Lower lobe of right lung (tissue), 2 donors: ENCODE data around the gene CPNE6. TPM values are rescaled to one million over a fixed set of nuclear protein-coding genes. Genes with fewer than 3 reads are reported as not detected.

Source experiments
- ATAC-seq, 2 donors: fragments of 200-7000 bp; cut with Tn5 transposase; one replicate each; pipeline ENCODE4 v1.9.1; 2020 to 2022; ENCODE audit warnings: mild to moderate bottlenecking in 2 of 2, moderate library complexity in 2 of 2
- DNase-seq: peaks from one replicate; pipeline ENCODE4 v3.0.0-alpha.2; 2020
- H3K27ac ChIP-seq: fragments of 200-600 bp; one replicate; pipeline ENCODE4 v1.8.0; 2022
- H3K27me3 ChIP-seq: fragments of 200-600 bp; one replicate; pipeline ENCODE4 v1.8.0; 2022; ENCODE audit warnings: low read depth
- H3K36me3 ChIP-seq: fragments of 200-600 bp; one replicate; pipeline ENCODE4 v1.8.0; 2022; ENCODE audit warnings: mild to moderate bottlenecking
- H3K4me1 ChIP-seq: fragments of 200-600 bp; one replicate; pipeline ENCODE4 v1.8.0; 2022
- H3K4me3 ChIP-seq: fragments of 200-600 bp; one replicate; pipeline ENCODE4 v1.8.0; 2022; ENCODE audit warnings: mild to moderate bottlenecking
- H3K9me3 ChIP-seq: fragments of 200-600 bp; one replicate; pipeline ENCODE4 v1.8.0; 2022
- intact Hi-C: fragments of 100-400 bp; cut with DNase I; formaldehyde crosslinking; loops from one replicate; pipeline ENCODE4 v1.11.0; 2022
- total RNA-seq: library from RNA; stranded (reverse); fragmentation: NEBNext Ultra II Directional; extraction: Animal tissue kit (Norgen Biotek cat#: 25700); gene quantifications from one replicate; pipeline ENCODE4 v1.2.1, GENCODE V29; 2021
- TF ChIP-seq, protein P1 (sequence below): fragments of 200-600 bp; IDR thresholded peaks from one replicate; pipeline ENCODE4 v1.8.0; 2022; ENCODE audit warnings: antibody characterized with exemption, mild to moderate bottlenecking
- donor health status: DM: no; HTN: yes; CAD: no; lungs with severe emphysema.

The CPNE6 gene
- total RNA-seq, 1 donor from 2014 or later: not detected

GRCh38 chr14:24094841-24095270 is 23.5 kb downstream of the CPNE6 start:
- TF ChIP-seq, protein P1, sequence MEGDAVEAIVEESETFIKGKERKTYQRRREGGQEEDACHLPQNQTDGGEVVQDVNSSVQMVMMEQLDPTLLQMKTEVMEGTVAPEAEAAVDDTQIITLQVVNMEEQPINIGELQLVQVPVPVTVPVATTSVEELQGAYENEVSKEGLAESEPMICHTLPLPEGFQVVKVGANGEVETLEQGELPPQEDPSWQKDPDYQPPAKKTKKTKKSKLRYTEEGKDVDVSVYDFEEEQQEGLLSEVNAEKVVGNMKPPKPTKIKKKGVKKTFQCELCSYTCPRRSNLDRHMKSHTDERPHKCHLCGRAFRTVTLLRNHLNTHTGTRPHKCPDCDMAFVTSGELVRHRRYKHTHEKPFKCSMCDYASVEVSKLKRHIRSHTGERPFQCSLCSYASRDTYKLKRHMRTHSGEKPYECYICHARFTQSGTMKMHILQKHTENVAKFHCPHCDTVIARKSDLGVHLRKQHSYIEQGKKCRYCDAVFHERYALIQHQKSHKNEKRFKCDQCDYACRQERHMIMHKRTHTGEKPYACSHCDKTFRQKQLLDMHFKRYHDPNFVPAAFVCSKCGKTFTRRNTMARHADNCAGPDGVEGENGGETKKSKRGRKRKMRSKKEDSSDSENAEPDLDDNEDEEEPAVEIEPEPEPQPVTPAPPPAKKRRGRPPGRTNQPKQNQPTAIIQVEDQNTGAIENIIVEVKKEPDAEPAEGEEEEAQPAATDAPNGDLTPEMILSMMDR: no peak
- Histone ChIP-seq H3K27ac (peak overlapping the region; percentile 98), H3K9me3 (no peaks in the 10 kb centered on the region), H3K36me3 (peaks cover 22% of the 10 kb centered on the region), H3K27me3 (no peaks in the 10 kb centered on the region), H3K4me3 (peak overlapping the region; percentile 94), H3K4me1 (peaks cover 31% of the 10 kb centered on the region)
- no peak for DNase-seq
- intact Hi-C loops: no loop called here
- peak in 1 of 2 donors; percentile 15 for ATAC-seq

- intact Hi-C loops: no loop called here
- TF ChIP-seq, protein P1: no peak
- Histone ChIP-seq H3K27ac (peak overlapping the region; percentile 98), H3K27me3 (no peaks in the 10 kb centered on the region), H3K4me1 (peaks cover 31% of the 10 kb centered on the region), H3K9me3 (no peaks in the 10 kb centered on the region), H3K36me3 (peaks cover 28% of the 10 kb centered on the region), H3K4me3 (peak overlapping the region; percentile 94)
- DNase-seq (peak; percentile 82), ATAC-seq (peak; percentile 7 to 25)
Observed at GRCh38 chr14:24095271-24096068, 24.1 kb downstream of the CPNE6 start.

- peaks cover 31% of the 10 kb centered on the region for H3K4me1 ChIP-seq
- peaks cover 37% of the 10 kb centered on the region for H3K36me3 ChIP-seq
- no peaks in the 10 kb centered on the region for H3K9me3 ChIP-seq
- intact Hi-C loops: no loop called here
- no peaks in the 10 kb centered on the region for H3K27me3 ChIP-seq
- H3K4me3 ChIP-seq: no peak overlapping the region
- ATAC-seq: no peak
- H3K27ac ChIP-seq: no peak overlapping the region
- TF ChIP-seq, protein P1: no peak
- DNase-seq: no peak
Observed at GRCh38 chr14:24096545-24097181, 25.3 kb downstream of the CPNE6 start.

DNA sequence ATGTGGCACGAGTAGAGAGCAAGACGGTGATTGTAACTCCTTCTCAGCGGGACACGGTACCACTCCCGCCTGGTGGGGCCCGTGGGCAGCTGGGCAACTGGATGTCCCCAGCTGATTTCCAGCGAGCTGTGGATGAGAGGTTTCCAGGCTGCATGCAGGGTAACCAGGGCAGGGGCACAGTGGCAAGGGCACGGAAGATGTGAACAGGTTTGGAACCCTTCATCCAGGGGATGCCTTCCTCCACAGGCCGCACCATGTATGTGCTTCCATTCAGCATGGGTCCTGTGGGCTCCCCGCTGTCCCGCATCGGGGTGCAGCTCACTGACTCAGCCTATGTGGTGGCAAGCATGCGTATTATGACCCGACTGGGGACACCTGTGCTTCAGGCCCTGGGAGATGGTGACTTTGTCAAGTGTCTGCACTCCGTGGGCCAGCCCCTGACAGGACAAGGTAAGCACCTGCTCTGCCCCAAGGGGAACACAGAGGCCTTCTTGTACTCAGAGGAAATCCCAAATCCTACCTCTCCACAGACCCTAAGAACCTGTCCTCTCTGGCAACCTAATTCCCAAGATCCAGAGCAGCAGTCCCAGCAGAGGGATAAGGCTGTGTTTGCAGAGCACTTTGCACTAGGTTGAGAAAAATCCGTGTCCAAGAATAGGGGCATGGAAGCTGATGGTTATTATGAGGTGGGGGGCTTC is 27.0 kb downstream of the CPNE6 start:
- H3K27me3 ChIP-seq: no peaks in the 10 kb centered on the region
- H3K9me3 ChIP-seq: no peaks in the 10 kb centered on the region
- ATAC-seq (no peak), DNase-seq (no peak)
- no peak overlapping the region for H3K27ac ChIP-seq
- H3K36me3 ChIP-seq: peaks cover 49% of the 10 kb centered on the region
- intact Hi-C loops: no loop called here
- H3K4me3 ChIP-seq: no peak overlapping the region
- peaks cover 17% of the 10 kb centered on the region for H3K4me1 ChIP-seq
- TF ChIP-seq, protein P1: no peak

- ATAC-seq: no peak
- no peak overlapping the region for H3K27ac ChIP-seq
- TF ChIP-seq, protein P1: no peak
- intact Hi-C loops: no loop called here
- peaks cover 13% of the 10 kb centered on the region for H3K4me1 ChIP-seq
- DNase-seq: no peak
- H3K4me3 ChIP-seq: no peak overlapping the region
- peaks cover 54% of the 10 kb centered on the region for H3K36me3 ChIP-seq
- H3K9me3 ChIP-seq: no peaks in the 10 kb centered on the region
- no peaks in the 10 kb centered on the region for H3K27me3 ChIP-seq
Observed at GRCh38 chr14:24098927-24099813, 27.8 kb downstream of the CPNE6 start.
